ENCODE data around the gene ETV6. TPM values are rescaled to one million over a fixed set of nuclear protein-coding genes. Genes with fewer than 3 reads are reported as not detected.

Gene ETV6
- total RNA-seq, 2 experiments from 2014 or later: 43.2 to 47.2 TPM

DNA sequence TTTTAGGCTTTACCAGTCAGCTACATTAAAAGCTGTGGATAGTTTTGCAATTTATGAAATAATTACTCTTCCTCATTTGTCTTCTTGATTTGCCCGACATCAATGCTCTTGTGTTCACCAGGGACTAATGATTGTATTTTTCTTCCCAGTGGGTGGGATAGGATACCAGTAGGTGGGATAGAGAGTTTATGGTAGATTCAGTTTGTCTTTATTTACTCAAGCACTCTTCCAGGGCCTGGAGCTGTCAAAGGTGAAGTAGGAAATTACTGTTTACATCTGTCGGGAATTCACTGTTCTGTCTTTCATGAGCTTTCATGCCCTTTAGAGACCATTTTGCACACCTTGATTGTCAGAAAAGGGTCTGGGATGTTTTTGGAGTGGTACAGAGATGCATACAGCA lies 36.6 kb downstream of the ETV6 start:
- POLR2A ChIA-PET: no interaction called here
- CTCF ChIA-PET: no interaction called here

- POLR2A ChIA-PET: no interaction called here
- CTCF ChIA-PET: interaction anchor here (0.6 kb wide), 1 partner anchor 346 kb away, joined by 5 read pairs; no protein-coding TSS in a partner anchor
Observed at GRCh38 chr12:11687528-11687927, 38.1 kb downstream of the ETV6 start.

DNA sequence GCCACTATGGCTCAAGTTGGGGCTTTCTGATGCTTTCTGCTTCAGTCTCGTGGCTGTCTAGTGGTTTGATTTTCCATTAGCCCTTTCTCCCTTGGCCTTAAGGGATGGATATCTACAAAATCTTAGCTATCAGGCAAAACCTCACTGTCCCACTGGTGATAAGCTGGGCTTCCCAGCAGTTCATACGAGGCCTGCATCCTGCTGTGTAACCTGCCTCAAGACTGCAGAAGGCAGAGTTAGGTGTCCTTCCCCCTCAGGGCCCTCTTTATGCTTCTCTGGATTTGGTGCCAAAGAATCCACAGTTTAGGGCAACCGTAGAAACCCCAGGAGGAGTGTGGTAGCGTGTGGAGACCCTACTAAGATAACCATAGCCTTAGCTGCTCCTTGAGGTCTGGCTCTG lies 38.9 kb downstream of the ETV6 start:
- ChIA-PET CTCF (no interaction called here), POLR2A (no interaction called here)

- ChIA-PET CTCF (no interaction called here), POLR2A (no interaction called here)
Observed at GRCh38 chr12:11688831-11689230, 39.4 kb downstream of the ETV6 start.

DNA sequence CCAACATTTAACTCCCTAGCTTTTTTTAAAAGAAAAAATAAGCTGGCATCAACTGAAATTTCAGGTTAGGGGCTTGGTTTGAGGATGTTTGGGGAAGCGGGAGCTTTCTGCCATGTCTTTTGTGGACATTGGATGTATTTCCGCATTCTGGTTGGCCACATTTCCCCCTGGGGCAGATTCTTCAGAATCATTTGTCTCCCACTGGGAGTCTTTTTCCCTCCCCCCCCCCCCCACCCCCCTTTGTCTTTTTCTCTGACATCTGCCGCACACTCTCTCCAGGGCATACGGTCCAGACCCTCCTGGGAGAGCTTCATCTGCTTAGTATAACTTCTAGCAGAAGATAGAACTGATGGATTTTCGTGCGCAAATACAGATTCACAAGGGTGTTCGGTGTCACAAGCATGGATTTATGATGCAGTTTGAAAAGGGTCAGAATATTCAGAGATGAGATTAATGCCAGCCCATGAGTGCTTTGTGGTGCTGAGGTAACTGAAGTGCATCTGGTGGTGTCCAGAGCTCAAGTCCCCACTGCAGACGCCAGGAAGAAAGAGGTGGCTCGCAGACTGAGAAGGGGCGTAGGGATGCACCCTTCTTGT lies 40.2 kb downstream of the ETV6 start:
- ChIA-PET POLR2A (no interaction called here), CTCF (interaction anchor here (0.8 to 0.9 kb wide), 2 partner anchors 11 to 1195 kb away, joined by 3 read pairs; no protein-coding TSS in a partner anchor)

GRCh38 chr12:11693067-11693466 lies 43.6 kb downstream of the ETV6 start:
- ChIA-PET POLR2A (no interaction called here), CTCF (no interaction called here)

DNA sequence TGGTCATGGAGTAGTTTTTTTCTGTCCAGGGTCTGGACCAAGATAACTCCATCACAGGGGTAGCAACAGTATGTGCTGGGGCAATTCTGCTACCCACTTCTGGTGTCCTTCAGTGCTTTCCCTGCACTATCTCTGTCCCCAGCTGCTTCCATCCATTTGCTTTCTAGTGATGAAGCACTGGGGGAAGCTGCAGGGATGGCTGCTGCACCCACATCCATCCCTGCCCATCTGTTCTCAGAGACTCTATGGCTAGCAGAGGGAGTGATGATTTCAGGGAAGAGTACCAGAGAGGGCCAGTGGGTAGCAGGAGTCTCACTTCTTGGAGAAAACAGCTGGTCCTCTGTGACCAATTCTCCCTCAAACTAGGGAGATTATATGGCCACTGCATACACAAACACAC lies 44.1 kb downstream of the ETV6 start:
- POLR2A ChIA-PET: no interaction called here

GRCh38 chr12:11694528-11694927 lies 45.1 kb downstream of the ETV6 start:
- ChIA-PET CTCF (no interaction called here), POLR2A (no interaction called here)

More for the DNA sequence above, 44.1 kb downstream of the ETV6 start:
- CTCF ChIA-PET: no interaction called here

DNA sequence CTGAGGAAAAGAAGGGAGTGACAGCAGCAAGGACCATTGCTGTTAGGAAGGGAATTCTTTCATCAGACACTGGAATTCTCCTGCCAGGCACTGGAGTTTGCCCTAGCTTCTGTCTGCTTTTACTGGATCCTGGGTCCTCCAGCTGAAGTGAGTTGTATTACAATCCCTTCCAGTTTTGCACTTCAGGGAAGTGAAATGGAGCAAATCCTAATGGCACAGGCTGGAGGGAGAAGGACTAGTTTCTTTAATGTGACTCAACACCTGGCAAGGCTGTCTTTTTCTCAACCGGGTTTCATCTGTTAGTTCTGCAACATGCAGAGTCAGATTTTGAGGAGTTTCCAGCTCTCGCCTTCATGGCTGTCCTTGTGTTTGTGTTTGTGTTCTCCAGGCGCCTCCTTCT lies 45.8 kb downstream of the ETV6 start:
- CTCF ChIA-PET: no interaction called here
- POLR2A ChIA-PET: no interaction called here

- ChIA-PET CTCF (no interaction called here), POLR2A (no interaction called here)
Observed at GRCh38 chr12:11696084-11696483, 46.6 kb downstream of the ETV6 start.

- ChIA-PET POLR2A (interaction anchor here (0.6 kb wide), 1 partner anchor 100 kb away, joined by 3 read pairs; no protein-coding TSS in a partner anchor), CTCF (interaction anchor here (0.6 kb wide), 1 partner anchor 434 kb away, joined by 3 read pairs; no protein-coding TSS in a partner anchor)
Observed at GRCh38 chr12:11697131-11697530, 47.7 kb downstream of the ETV6 start.

GRCh38 chr12:11697670-11698387 lies 48.4 kb downstream of the ETV6 start:
- ChIA-PET CTCF (interaction anchor here (0.6 kb wide), 1 partner anchor 433 kb away, joined by 3 read pairs; no protein-coding TSS in a partner anchor), POLR2A (interaction anchor here (0.6 kb wide), 1 partner anchor 100 kb away, joined by 3 read pairs; no protein-coding TSS in a partner anchor)

GRCh38 chr12:11698729-11699128 lies 49.3 kb downstream of the ETV6 start:
- POLR2A ChIA-PET: no interaction called here
- CTCF ChIA-PET: no interaction called here

DNA sequence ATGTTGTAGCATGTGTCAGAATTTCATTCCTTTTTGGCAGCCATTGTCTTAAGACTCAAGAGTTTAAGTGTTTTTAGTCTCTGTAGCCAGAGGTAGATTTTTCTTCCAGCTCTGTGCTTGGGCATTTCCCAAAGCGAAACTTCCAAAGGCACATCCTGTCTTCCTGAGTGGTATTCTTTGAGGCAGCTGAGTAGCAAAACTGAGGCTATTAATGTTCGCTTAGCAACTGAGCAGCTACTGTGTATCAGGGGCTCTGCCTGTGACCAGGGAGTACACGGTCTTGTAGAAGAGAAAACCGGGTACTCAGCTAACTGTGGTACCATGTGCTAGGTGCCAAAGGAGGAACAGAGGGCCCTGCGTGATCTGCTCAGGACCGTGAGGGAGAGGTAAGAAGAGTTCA lies 52.0 kb downstream of the ETV6 start:
- ChIA-PET POLR2A (no interaction called here), CTCF (interaction anchor here (1.3 kb wide), 1 partner anchor 11 kb away, joined by 3 read pairs; no protein-coding TSS in a partner anchor)

DNA sequence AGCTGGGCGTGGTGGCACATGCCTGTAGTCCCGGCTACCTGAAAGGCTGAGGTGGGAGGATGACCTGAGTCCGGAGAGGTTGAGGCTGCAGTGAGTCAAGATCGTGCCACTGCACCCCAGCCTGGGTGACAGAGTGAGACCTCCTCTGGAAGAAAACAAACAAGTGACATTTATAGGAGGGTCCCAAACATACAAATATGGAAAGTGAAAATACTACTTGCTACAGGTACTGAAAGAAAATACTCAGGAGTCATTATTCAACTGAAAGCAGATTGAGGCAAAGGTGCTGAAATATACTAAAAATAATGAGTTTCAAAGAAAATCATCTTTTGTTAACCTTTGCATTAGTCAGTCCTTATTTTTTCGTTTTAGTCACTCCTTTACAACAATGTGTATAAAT lies 53.5 kb downstream of the ETV6 start:
- CTCF ChIA-PET: no interaction called here
- POLR2A ChIA-PET: no interaction called here

- ChIA-PET CTCF (no interaction called here), POLR2A (no interaction called here)
Observed at GRCh38 chr12:11703378-11703777, 53.9 kb downstream of the ETV6 start.

DNA sequence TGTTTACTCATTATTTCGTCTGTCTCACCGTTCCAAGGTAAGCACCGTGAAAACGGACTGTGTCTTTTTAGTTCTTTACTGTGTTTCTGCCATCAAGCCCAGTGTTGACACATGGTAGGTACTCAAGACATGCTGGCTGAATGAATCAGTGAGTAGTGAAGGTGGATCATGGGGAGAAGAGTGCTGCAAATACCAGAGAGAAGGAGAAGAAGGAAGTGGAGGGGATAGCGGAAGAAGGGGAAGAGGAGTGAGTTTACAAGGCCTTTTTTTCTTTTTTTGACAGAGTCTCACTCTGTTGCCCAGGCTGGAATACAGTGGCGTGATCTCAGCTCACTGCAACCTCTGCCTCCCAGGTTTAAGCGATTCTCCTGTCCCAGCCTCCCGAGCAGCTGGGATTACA lies 54.6 kb downstream of the ETV6 start:
- POLR2A ChIA-PET: no interaction called here
- CTCF ChIA-PET: no interaction called here

DNA sequence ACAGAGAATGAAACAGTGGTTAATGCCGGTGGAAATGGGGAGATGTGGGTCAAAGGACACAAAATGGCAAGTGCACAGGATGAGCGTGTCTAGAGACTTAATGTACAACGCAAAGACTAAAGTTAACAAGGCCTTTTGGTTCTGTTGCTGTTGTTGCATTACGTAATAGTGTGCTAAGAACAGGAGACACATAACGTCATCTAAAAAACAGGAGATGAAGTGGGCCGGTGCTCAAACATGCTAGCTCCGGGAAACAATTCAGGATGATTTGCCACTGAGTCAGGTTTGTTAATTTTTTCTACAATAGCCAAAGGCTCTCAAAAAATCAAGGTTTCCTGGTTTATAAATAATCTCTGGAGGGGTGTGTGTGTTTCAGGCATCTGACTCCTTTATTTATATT lies 55.5 kb downstream of the ETV6 start:
- POLR2A ChIA-PET: no interaction called here
- CTCF ChIA-PET: interaction anchor here (1.0 kb wide), 1 partner anchor 12 kb away, joined by 3 read pairs; no protein-coding TSS in a partner anchor

DNA sequence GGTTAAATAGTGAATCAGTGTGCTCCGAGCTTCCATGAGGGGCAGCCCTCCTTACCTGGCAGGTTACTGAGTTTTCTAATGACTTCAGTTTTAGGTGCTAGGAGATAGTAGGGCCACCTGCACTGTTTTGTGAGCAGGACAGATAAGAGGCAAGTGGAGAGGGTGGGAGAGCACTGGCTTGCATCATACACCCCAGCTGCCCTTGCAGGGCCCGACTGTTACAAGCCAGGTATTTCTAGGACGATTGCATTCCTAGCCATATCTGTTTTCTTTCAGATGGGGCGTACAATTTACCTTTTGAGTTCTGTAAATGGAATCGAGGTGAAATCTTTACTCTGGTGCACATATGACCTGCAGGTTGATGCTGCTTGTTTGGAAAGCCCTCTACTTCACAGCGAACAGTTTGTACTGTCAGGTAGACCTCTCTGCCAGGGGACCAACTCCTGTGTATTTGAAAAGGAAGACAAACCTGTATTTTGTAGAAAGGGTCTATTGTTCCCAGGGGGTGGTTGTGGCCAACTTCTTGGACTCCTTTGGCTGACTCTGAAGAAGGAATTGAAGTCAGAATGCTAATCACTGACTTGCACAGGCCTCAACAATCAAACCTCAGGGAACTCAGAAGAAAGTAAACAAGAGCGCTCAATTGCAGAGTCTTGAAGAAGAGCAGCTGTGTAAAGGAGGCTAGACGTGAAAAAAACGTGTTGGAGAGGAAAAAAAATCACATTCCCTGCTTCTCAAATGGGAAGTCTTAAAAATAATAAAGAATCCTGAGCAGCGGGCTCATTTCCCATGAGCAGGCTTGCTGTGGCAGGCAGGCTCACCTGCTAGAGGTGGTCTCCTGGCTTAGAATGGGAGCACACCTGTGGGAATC lies 57.3 kb downstream of the ETV6 start:
- ChIA-PET CTCF (interaction anchor here (1.6 kb wide), 1 partner anchor 621 kb away, joined by 3 read pairs; no protein-coding TSS in a partner anchor), POLR2A (no interaction called here)

DNA sequence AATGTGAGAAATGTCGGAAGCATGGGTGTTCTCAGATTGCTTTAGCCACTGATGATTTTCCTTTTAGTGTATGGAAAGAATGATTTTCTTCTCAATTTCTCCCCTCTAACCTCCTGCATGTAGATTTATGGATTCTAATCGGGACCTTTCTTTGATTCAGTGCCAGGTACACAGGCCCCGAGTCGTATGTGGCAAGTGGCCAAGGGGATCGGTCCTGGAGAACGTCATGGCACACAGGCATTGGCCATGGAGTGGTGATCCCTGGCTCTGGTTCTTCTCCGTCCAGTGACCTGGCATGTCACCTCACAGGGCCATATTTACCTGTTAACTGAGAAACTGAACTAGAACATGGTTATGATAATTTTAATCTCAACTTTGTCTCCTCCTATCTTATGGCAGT lies 58.1 kb downstream of the ETV6 start:
- CTCF ChIA-PET: interaction anchor here (1.6 kb wide), 1 partner anchor 620 kb away, joined by 3 read pairs; no protein-coding TSS in a partner anchor
- POLR2A ChIA-PET: no interaction called here

All from activated CD8-positive, alpha-beta memory T cell treated with anti-CD3 and anti-CD28 coated beads for 36 hours (primary cell).